ENCODE results near the gene ZNF524.

ZNF524 gene

GRCh38 chr19:55643887-55644176 is 43.7 kb downstream of the ZNF524 start:
- DNase-seq, result no peak

DNA sequence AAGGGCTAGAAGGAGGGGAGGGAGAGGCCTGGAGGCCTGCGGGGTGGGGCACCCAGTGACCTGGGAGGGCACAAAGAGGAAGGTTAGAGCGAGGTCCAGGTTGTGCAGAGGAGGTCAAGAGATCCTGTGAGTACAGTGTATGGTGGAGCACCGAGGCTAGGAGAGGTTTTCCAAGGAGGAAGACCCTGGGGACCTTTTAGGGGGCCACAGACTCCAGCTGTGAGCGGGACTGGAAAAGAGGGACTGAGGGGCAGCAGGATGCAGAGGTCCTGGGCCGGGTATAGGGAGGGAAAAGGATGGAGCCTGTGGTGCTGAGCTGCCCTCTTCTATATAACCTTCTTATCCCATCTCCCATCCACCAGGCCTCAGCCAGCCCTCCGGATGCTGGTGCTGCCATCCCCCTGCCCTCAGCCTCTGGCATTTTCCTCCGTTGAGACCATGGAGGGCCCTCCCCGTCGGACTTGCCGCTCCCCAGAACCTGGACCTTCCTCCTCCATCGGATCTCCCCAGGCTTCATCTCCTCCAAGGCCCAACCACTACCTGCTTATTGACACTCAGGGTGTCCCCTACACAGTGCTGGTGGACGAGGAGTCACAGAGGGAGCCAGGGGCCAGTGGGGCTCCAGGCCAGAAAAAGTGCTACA is 44.2 kb downstream of the ZNF524 start:
- no peak for DNase-seq

GRCh38 chr19:55644842-55645511 is 44.9 kb downstream of the ZNF524 start:
- no peak for DNase-seq

DNA sequence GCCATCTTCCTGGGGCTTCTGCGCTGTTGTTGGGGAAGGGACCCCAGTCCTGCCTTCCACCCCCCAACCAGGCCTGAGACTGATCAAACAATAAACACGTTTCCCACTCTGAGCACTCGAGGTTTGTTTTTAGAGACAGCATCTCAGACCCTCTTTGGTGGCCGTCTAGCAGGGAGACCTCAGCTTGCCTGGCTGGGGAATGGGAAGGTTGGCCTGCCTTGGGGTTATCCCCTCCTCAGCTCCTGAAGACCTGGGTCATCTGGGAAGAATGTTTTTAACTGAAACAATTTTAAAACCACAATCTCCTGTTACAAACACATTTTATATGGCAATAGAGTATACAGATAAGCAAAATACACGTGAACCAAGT is 45.4 kb downstream of the ZNF524 start:
- no peak for DNase-seq

GRCh38 chr19:55646889-55647731 is 47.0 kb downstream of the ZNF524 start:
- DNase-seq, result no peak

- no peak for DNase-seq
Observed at GRCh38 chr19:55647732-55648584, 47.9 kb downstream of the ZNF524 start, which contains the start of gene CCDC106. Gene CCDC106 (plus strand): TSS chr19:55648212. CDS start chr19:55649047, 835 bp downstream.

GRCh38 chr19:55648585-55649267 is 48.6 kb downstream of the ZNF524 start:
- no peak for DNase-seq

GRCh38 chr19:55649268-55650125 is 49.4 kb downstream of the ZNF524 start:
- DNase-seq, result no peak

DNA sequence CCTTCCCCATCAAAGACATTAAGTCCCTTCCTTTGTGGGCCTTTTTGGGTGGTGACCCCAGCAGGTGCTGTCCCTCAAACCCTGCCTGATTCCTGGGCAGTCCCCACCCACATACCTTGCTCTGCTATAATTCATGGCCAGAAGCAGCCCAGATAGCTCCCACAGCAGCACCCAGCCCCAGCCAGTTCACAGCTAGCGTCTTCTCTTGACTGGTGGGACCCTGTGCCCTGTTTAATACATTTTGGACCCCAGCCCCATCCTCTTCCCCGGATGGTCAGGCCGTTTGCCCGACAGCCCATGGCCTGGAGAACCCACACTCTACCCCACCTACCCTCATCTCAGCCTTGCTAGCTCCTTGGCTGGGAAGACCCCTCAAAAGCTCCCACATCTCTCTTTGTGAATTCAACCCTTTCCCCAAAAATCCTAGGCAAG is 50.1 kb downstream of the ZNF524 start:
- DNase-seq, result no peak

DNA sequence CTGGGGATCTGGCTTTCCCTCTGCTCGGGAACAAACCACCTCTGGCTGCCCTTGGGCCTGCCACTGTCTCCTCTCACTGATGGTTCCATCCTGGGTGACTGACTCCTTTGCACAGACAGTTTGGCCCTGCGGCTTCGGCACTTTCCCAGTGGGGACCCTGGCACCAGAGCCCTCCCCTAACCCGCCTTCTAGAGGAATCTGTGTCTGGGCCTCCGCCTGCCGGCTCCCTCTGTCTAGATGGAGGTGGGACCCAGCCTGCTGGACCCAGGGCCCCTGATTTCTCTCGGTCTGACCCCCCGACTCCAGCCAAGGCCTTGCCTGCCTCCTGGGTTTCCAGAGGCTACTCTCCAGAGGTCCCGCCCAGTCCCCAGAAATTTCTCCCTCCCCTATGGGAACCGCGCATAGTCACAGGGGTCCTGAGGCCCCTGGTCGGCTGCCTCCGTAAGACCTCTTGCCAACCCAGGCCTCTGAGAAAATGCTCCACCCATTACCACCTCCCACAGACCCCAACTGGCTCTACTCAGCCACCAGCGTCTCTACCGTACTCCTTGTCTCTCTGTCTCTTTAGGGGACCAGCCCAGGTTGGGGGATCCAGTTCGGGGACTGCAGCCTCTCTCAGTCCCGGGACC is 50.6 kb downstream of the ZNF524 start:
- no peak for DNase-seq

GRCh38 chr19:55651236-55651635 is 51.1 kb downstream of the ZNF524 start:
- DNase-seq, result no peak

GRCh38 chr19:55652311-55653128 is 52.4 kb downstream of the ZNF524 start:
- no peak for DNase-seq
